K562 (cell line): ENCODE measurements around the gene PRSS27. TPM values are rescaled to one million over a fixed set of nuclear protein-coding genes. Genes with fewer than 3 reads are reported as not detected.

Experiments used
- BCL6 ChIP-seq: fragments of 250-450 bp; sonication (Bioruptor Pico); IDR thresholded peaks from 2 replicates; pipeline ENCODE4 v1.4.0; 2020
- CBX2 ChIP-seq: fragments of 200-600 bp; sonication (generic); IDR thresholded peaks from one replicate; pipeline ENCODE4 v1.6.1; 2012; ENCODE audit warnings: mild to moderate bottlenecking, low read length, inconsistent platforms; ENCODE audit not compliant: insufficient read depth, poor library complexity, severe bottlenecking
- CREM ChIP-seq: IDR thresholded peaks from 2 replicates; pipeline ENCODE4 v1.6.1; 2014; ENCODE audit warnings: antibody characterized with exemption, low read depth
- FOXK1 ChIP-seq: sonication (generic); formaldehyde crosslinking; IDR thresholded peaks from 2 replicates; pipeline ENCODE4 v1.8.0; 2022; ENCODE audit warnings: missing genetic modification reagents, mild to moderate bottlenecking, borderline replicate concordance
- HDAC6 ChIP-seq: IDR thresholded peaks from 2 replicates; pipeline ENCODE4 v1.6.1; 2012; ENCODE audit warnings: low read depth, mild to moderate bottlenecking, control low read depth, inconsistent platforms, low read length, moderate library complexity
- HLTF ChIP-seq: fragments of 450-650 bp; IDR thresholded peaks from 2 replicates; pipeline ENCODE4 v1.6.1; 2016
- MYC ChIP-seq, 2 experiments: fragments of 250-450 bp in 1 of 2; sonication (Bioruptor Pico) in 1 of 2; IDR thresholded peaks; 2 replicates each; pipeline versions ENCODE4 v1.5.1 to v1.6.1; 2012 to 2021; ENCODE audit warnings: low read depth in 2 of 2, borderline replicate concordance in 1 of 2, improper control_type of control experiment in 1 of 2, low read length in 1 of 2, mild to moderate bottlenecking in 1 of 2, moderate library complexity in 1 of 2
- POLR2G ChIP-seq: fragments of 200-400 bp; formaldehyde crosslinking; IDR thresholded peaks from 2 replicates; pipeline ENCODE4 v1.6.1; 2017; ENCODE audit warnings: low read depth, mild to moderate bottlenecking, antibody characterized with exemption, low read length, moderate library complexity
- SIRT6 ChIP-seq: IDR thresholded peaks from one replicate; pipeline ENCODE4 v1.6.1; 2012; ENCODE audit warnings: low read depth, mild to moderate bottlenecking, control low read depth, inconsistent platforms, low read length, moderate library complexity
- TCF7L2 ChIP-seq: fragments of 150-350 bp; IDR thresholded peaks from 2 replicates; pipeline ENCODE4 v1.6.1; 2016; ENCODE audit warnings: low read depth, mild to moderate bottlenecking, low read length, moderate library complexity
- WHSC1 ChIP-seq: IDR thresholded peaks from one replicate; pipeline ENCODE4 v1.6.1; 2012; ENCODE audit warnings: low read length, control low read depth, inconsistent platforms
- ZBTB1 ChIP-seq: sonication (generic); formaldehyde crosslinking; IDR thresholded peaks from 2 replicates; pipeline ENCODE4 v1.8.1; 2023; ENCODE audit warnings: missing genetic modification reagents, low read depth, mild to moderate bottlenecking, borderline replicate concordance
- ZFPM2 ChIP-seq: fragments of 250-450 bp; sonication (Bioruptor Pico); IDR thresholded peaks from 2 replicates; pipeline ENCODE4 v1.5.1; 2022; ENCODE audit warnings: mild to moderate bottlenecking
- ZNF449 ChIP-seq: fragments of 250-450 bp; sonication (Bioruptor Pico); IDR thresholded peaks from 2 replicates; pipeline ENCODE4 v1.8.0; 2022; ENCODE audit warnings: moderate library complexity, mild to moderate bottlenecking, inconsistent platforms
- ZNF589 ChIP-seq: fragments of 200-800 bp; sonication (Bioruptor generic); IDR thresholded peaks from 2 replicates; pipeline ENCODE4 v1.6.1; 2016; ENCODE audit warnings: low read depth, missing genetic modification characterization, missing compliant biosample characterization
- ZZZ3 ChIP-seq: fragments of 450-650 bp; IDR thresholded peaks from 2 replicates; pipeline ENCODE4 v1.6.1; 2016; ENCODE audit warnings: antibody characterized with exemption, mild to moderate bottlenecking, moderate library complexity
- polyA plus RNA-seq, 8 experiments: library from polyadenylated mRNA; depleted of rRNA in 4 of 8; stranded (reverse) in 5 of 8; unstranded in 3 of 8; fragments of >200 nt; fragmentation: Nextera tagmentation in 2 of 8; fragmentation: Illumina TruSeq in 1 of 8; extraction: Ambion mirVana in 2 of 8; extraction: Trizol in 1 of 8; gene quantifications; 2 replicates each; pipeline versions ENCODE4 v1.2.1 to v1.2.3, GENCODE V29; 2011 to 2014; ENCODE audit warnings: inconsistent platforms in 1 of 8, missing spikeins in 1 of 8
- total RNA-seq, 7 experiments: library from RNA; depleted of rRNA in 6 of 7; stranded (reverse); fragments of >200 nt in 6 of 7; fragmentation: Illumina TruSeq in 2 of 7; extraction: Trizol in 2 of 7; gene quantifications; 2 replicates each; pipeline versions ENCODE4 v1.2.1 to v1.2.3, GENCODE V29; 2011 to 2021; ENCODE audit warnings: low replicate concordance in 1 of 7
- TF ChIP-seq, protein P1 (sequence below): fragments of 250-450 bp; sonication (Bioruptor Pico); IDR thresholded peaks from 2 replicates; pipeline ENCODE4 v1.8.0; 2021; ENCODE audit warnings: mild to moderate bottlenecking, moderate library complexity
- TF ChIP-seq, protein P2 (sequence below): sonication (generic); formaldehyde crosslinking; IDR thresholded peaks from 2 replicates; pipeline ENCODE4 v1.8.0; 2022; ENCODE audit warnings: missing genetic modification reagents, mild to moderate bottlenecking, moderate library complexity, borderline replicate concordance

Gene PRSS27
- total and polyA plus RNA-seq, 9 of the 15 experiments (the other 6 are each of a cell fraction or from before 2014, with no cell fraction given) = 0.09 to 0.20 (median 0.17) TPM; not detected in 5

DNA sequence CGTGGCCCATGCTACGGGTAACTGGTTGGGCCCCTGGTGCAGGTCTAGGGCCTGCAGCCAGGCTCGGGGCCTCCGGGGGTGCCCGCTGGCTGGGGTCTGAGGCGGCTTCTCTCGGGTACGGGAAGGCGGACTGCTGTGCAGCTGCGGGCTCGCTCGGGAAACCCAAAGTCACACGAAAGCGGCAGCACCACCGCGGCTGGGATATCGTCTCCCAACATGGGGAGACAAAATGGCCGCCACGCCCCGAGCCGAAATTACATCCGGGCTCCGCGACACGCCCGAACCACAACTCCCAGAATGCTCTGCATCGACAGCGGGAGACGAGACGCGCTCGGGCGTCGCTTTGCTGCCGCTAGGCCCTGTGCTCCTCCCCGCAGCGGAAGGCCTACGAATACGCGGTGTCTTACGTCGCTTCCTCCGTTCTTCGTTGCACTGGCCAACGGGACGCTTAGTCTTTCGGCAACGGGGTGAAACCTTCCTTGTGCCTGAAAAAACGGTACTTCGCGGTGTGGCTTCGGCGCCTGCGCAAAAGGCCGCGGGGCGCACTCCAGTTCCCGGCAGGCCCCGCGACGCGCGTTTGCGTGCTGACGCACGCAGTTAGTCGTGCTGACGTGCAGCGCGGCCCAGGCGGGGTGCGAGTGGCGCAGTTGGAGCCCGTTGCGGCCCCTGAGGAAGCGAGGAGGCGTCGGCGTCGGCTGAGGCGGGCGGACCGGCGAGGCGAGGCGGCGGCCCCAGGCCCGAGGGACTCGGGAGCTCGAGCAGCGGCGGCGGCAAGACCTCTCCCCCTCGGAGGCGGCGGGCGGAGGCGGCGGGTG lies 32.2 kb upstream of the PRSS27 start, which contains the start of gene SRRM2 (continued):
- TF ChIP-seq ZNF589 (CRISPR knock-in tag) (peak; percentile 91), FOXK1 (no peak; the same call in 1 of the 2 replicates), ZZZ3 (peak; percentile 80; the same call in 1 of the 2 replicates), CREM (peak; percentile 90), ZBTB1 (no peak; the same call in 1 of the 2 replicates), WHSC1 (no peak), POLR2G (peak; percentile 90), ZFPM2 (no peak), HDAC6 (no peak), MYC (IDR thresholded peaks at IDR 0.05; ENCODE audit: low read depth, low read length) (peak; percentile 93), MYC (CRISPR knock-in tag; IDR thresholded peaks at IDR 0.05; ENCODE audit: borderline replicate concordance, low read depth) (peak; percentile 98), SIRT6 (no peak), ZNF449 (CRISPR knock-in tag) (peak; percentile 73), TCF7L2 (no peak), BCL6 (CRISPR knock-in tag) (no peak), HLTF (peak; percentile 19; the same call in 1 of the 2 replicates), CBX2 (no peak)
- TF ChIP-seq, protein P1, sequence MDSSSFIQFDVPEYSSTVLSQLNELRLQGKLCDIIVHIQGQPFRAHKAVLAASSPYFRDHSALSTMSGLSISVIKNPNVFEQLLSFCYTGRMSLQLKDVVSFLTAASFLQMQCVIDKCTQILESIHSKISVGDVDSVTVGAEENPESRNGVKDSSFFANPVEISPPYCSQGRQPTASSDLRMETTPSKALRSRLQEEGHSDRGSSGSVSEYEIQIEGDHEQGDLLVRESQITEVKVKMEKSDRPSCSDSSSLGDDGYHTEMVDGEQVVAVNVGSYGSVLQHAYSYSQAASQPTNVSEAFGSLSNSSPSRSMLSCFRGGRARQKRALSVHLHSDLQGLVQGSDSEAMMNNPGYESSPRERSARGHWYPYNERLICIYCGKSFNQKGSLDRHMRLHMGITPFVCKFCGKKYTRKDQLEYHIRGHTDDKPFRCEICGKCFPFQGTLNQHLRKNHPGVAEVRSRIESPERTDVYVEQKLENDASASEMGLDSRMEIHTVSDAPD = no peak
- TF ChIP-seq, protein P2, sequence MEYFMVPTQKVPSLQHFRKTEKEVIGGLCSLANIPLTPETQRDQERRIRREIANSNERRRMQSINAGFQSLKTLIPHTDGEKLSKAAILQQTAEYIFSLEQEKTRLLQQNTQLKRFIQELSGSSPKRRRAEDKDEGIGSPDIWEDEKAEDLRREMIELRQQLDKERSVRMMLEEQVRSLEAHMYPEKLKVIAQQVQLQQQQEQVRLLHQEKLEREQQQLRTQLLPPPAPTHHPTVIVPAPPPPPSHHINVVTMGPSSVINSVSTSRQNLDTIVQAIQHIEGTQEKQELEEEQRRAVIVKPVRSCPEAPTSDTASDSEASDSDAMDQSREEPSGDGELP (CRISPR knock-in tag) = peak; percentile 73
